ENCODE measurements around the gene GLIS1.

The GLIS1 gene

DNA sequence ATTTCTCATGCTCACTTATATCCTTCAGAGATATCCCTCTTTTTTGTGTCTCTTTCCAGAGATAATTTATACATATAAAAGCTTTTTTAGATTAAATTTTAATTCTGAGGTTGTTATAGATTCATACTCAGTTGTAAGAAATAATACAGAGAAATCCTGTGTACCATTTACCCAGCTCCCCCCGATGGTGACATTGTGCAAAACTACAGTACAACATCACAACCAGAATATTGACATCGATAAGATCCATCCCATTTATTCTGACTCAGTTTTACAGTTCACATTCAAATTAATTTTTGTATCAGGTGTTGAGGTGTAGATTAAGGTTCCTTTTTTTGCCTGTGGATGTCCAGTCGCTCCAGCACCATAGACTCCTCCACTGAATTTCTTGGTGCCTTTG is 265.5 kb downstream of the GLIS1 start:
- peak; percentile 23 for DNase-seq

DNA sequence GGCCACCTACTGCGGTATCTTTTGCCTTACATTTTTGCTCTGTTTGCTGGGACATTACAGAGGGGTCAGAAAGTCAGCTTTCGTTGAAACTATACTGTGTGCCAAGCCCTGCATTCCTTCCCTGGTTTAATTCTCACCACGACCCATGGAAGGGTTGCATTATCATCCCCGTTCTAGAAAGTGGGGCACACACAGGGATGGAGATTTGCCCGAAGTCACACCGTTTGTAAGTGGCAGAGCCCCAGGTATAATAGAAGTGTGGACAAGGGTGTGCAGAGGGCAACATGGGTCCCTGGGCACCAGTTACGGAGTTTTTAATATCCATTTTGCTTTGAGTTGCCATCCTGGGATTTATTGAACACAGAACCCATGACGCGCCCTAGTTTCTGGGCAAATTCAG is 268.0 kb downstream of the GLIS1 start:
- DNase-seq, result no peak

- DNase-seq, result no peak
Measured at GRCh38 chr1:53470584-53470983, 268.4 kb downstream of the GLIS1 start.

GRCh38 chr1:53470155-53470554 is 268.8 kb downstream of the GLIS1 start:
- DNase-seq, result peak; percentile 91

DNA sequence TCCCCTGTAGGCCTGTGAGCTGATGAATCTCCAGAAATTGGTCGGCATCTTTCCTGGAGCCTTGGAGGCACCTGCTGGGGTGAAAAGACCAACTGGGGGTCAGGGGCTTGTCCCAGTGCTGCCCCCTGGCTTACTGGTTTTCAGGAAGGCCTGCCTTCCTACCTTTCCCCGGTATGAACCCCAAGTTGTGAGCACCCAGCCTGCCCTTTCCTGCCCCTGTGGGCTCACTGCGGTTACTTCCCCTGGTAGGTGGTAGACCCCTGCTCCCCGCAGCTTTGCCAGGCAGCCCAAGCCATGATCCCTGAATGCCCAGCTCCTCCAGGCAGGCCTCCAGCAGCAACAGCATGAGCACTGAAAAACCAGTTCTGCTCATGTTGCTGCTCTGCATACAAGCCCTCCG is 269.6 kb downstream of the GLIS1 start:
- DNase-seq, result no peak

DNA sequence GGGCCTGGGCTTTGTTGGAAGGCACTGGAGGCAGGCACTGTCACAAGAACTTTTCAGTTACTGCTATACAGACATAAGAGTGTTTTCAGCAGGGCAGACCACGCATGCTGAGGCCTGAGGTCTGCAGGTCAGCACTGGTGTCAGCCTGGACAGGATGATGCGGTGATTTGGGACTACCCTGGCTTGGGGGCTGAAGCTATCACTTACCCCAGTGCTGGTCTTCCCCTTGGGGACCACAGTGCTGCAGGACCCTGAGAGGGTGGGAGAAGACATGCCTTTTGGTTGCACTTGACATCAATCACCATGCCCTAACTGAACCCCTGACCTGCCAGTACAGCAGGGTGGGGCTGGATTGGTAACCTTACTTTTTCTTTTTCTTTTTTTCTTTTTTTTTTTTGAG is 270.6 kb downstream of the GLIS1 start:
- no peak for DNase-seq

GRCh38 chr1:53467391-53467790 is 271.6 kb downstream of the GLIS1 start:
- no peak for DNase-seq

DNA sequence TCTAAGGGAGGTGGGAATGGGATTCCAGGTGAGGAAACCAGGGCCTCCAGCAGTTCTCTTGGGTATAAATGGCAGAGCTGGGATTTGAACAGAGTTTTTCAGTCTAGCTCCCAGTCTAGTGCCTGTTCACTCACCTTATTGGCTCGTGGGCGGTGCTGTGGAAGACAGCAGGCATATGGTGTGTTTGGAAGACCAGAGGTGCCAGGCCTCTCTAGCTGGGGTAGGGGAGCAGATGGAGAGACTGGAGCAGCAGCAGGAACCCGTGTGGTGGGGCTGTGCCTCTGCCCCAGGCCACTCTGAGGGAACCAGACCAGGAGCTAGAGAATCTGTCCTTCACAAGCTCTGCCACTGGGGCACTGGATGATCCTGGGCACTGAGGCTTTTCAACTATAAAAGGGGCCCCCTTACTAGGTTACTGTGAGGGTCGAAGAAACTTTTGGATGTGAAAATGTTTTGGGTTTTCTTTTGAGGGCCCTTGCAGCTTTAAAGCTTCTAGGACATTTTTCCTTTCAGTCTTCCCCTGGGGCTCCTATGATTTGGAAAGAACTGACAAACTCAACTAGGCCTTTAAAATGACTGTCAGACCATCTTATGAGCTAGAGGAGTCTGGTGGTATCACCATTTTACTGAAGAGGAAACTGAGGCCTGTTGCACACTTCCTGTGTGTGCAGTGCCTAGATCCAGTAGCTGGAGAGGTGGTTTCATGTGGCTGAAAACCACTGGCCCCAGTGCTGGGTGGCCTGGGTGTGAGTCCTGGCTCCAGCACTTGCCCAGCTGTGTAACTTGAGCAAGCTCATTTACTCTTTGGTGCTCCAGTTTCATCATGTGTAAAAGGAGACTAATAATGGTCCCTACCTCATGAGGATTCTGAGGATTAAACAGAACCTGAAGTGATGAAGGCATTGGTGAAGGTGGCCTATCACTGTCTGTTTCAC is 273.7 kb downstream of the GLIS1 start:
- DNase-seq, result peak; percentile 50

DNA sequence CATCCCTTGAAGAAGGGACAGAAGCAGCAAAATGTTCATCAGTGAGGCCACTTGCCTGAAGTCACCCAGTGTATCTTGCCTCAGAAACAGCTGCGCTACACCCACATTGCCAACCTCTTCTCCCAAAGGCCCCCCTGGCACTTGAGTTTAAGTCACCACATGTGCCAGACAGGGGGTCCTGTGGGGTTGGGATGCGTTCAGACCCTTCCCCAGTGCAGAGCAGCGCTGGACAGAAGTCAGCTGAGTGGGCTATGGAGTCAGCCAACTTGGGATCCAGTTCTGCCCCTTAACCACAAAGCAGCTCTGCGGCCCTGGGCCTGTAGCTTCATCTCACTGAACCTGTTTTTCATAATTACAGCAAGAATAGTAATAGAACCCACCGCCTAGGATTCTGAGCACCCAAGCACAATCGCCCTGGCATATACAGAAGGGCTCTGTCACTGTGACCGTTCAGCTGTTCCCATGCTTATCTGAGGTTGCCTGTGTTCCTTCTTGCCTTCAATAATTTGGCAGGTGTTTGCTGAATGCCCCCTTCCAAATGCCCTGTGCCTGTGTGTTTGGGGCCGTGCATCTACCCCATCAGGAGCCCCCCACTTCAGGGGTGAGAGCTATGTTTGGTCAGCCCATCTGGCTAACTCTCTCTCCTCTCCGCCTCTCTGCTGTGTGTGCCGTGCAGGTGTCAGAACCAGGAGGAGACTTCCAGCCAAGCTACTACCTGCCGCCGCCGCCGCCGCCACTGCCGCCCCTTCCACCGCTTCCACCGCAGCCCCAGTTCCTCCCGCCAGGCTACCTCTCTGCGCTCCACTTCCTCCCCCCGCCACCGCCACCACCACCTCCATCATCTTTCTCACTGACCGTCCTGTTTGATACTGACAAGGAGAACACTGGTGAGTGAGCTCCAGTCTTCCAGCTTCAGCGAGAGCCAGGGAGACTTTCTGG is 274.7 kb downstream of the GLIS1 start:
- DNase-seq, result no peak

DNA sequence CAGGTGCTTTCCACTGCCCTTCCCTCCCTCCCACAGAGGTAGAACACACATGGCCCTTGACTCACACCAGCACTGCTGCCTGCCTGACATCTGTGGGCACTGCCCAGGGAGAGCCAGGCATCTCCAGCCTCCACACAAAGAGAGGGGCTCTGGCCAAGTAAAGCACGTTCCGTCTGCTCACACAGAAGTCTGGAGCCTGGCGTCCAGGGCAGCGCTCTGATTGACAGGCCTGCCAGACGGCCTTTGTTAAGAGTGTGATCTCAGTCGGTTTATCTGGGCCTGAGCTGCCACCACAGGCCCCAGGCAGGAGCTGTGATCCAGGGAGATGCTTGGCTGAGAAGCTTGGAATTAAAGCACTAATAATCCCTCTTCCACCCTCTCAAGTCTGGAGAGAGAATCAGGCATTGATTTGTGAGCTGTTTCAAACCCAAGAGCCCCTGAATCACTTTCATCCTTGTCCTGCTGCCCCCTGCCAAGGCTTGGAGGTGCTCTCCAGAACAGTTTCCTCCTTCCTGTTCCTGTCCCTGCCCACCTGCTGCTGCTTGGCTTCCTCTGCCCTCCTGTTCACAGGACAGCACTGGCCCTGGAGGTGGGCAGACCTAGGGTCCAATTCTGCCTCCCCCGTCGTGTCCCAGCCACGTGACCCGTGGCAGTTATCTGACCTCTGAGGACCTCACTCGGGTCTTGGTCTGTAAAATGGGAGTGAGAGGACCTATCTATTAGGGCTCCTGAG is 276.0 kb downstream of the GLIS1 start:
- DNase-seq, result peak; percentile 88

DNA sequence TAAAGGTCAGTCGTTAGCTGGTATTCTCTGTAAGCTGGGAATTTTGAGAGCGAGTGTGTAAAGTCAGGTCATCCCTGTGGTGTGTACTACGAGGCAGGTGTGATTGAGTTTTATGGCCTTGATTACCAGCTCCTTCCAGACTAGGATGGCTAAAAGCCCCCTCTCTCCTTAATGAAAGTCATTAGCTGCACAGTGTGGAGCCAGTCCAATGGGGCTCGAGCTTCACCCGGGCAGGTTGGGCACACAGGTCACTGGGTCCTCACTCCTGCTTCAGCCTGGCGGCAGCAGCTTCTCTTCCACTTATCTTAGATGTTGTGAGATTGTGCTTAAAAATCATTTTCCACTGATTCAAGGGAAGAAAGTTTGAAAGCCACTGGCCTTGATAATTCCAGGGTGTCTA is 276.8 kb downstream of the GLIS1 start:
- peak; percentile 16 for DNase-seq

- DNase-seq, result no peak
Measured at GRCh38 chr1:53461323-53462044, 277.5 kb downstream of the GLIS1 start.

DNA sequence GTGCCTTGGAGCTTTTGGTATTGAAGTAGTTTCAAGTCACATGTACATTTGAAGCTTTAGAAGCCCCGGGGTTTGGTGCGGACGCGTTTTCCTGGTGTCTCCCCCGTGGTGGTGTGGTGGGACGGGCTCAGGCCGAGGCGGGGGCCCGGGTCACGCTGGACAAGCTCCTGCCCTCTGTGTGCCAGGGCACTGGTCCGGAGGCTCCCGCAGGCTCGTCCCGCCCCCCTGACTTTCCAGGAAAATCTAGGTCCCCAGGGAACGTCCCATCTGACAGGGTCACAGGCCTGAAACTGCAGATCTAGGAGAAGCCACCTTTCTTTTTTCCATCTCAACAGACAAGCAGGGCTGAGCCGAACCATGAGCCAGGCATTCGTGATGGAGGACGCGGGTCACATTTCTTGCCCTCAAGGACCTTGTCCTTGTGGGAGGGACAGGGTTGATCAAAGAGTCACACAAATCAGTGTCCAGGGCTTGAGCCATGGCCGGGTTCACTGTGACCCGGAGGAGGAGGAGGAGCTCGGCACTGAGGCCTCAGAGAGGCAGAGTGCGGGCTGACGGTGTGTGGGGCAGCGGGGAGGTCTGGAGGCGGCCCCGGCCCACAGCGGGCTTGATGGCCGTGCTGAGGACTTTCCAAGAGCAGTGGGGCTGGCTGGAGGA is 278.2 kb downstream of the GLIS1 start:
- DNase-seq, result no peak

DNA sequence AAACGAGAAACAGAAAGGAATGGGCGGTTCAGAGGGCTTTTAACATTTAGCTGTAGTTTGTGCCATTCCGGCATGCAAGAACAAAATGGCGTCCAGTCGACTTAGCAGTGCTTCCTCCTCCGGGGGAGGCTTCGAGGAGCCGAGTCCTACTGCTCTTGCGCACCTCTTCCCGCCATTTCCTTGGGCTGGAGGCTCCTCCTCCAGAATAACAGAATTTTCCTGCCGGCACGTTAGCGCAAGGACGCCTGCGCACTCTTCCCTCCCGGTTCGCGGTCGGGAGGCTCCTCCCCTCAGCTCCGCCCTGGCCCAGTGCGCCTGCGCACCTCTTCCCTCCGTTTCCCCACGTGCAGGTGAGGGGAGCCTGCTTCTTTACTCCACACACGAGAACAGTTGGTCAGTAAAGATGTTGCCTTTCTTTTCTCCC is 278.7 kb downstream of the GLIS1 start:
- no peak for DNase-seq

DNA sequence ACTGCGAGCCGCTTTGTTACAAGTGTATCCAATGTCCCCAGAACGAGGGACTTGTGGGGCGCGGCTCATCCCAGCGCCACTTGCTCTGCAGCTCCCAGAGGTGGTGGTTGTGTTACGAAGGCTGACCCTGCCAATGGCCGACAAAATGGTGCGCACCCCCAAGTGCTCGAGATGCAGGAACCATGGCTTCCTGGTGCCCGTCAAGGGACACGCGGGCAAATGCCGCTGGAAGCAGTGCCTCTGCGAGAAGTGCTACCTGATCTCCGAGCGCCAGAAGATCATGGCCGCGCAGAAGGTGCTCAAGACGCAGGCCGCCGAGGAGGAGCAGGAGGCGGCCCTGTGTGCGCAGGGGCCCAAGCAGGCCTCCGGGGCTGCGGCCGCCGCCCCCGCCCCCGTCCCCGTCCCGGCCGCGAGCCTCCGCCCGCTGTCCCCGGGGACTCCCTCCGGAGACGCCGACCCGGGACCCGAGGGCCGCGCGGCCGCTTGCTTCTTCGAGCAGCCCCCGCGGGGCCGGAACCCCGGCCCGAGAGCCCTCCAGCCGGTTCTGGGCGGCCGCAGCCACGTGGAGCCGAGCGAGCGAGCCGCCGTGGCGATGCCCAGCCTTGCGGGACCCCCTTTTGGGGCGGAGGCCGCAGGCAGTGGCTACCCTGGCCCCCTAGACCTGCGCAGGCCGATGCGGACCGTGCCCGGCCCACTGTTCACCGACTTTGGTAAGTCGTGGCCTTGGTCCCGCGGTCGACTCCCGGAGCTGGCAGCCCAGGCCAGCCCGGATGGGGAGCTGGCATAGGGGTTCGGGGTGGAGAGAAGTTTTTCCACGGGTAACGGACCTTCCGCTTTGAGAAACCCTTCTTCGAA is 279.4 kb downstream of the GLIS1 start, which contains the start of gene DMRTB1:
Gene DMRTB1, plus strand, starts transcription at position 79 of the 855 bp plus-strand sequence. Its CDS starts 55 bp downstream, at position 134.
- DNase-seq, result no peak

DNA sequence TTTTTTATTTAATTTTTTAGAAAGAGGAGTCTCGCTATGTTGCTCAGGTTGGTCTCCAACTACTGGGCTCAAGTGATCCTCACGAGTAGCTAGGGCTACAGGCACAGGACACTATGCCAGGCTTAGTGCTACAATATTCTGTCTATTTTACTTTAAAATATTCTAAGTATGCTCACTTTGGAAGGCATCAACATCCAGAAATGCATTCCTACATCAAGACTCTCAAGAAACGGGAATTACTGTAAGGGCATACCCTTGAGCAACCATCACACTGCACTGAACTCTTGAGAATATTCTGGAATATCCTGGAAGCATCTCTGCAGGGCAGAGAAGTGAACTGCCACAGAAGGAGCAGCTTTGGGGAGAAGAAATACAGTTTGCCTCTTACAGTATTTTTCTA is 280.3 kb downstream of the GLIS1 start:
- DNase-seq, result no peak

Data from NCI-H82 (cell line).